Stomach smooth muscle (tissue), 2 donors: Measurements from ENCODE around the gene FAHD1.
A peak's percentile ranks its signal among the peaks of the same experiment; 100 is the strongest.

Experiments
- H3K27ac ChIP-seq: one replicate; pipeline ENCODE4 v1.7.0; 2013; ENCODE audit warnings: mild to moderate bottlenecking, low read length, inconsistent platforms
- H3K27me3 ChIP-seq, 2 donors: one replicate each; pipeline ENCODE4 v1.7.0; 2013; ENCODE audit warnings: low read length in 2 of 2; ENCODE audit not compliant: insufficient read depth in 2 of 2, control insufficient read depth in 1 of 2
- H3K36me3 ChIP-seq, 2 donors: one replicate each; pipeline ENCODE4 v1.7.0; 2013; ENCODE audit warnings: low read length in 2 of 2; ENCODE audit not compliant: control insufficient read depth in 2 of 2, insufficient read depth in 2 of 2
- H3K4me1 ChIP-seq: one replicate; pipeline ENCODE4 v1.7.0; 2013; ENCODE audit warnings: low read length; ENCODE audit not compliant: control insufficient read depth, insufficient read depth
- H3K4me3 ChIP-seq, 2 donors: one replicate each; pipeline ENCODE4 v1.7.0; 2013; ENCODE audit warnings: low read length in 2 of 2
- H3K9ac ChIP-seq, 2 donors: one replicate each; pipeline ENCODE4 v1.7.0; 2013; ENCODE audit warnings: low read length in 2 of 2, mild to moderate bottlenecking in 1 of 2
- H3K9me3 ChIP-seq, 2 donors: one replicate each; pipeline ENCODE4 v1.7.0; 2013; ENCODE audit warnings: low read length in 2 of 2; ENCODE audit not compliant: control insufficient read depth in 2 of 2
- donor health status: healthy.
- donor health status: Pancreatic carcinoma.

The FAHD1 gene

DNA sequence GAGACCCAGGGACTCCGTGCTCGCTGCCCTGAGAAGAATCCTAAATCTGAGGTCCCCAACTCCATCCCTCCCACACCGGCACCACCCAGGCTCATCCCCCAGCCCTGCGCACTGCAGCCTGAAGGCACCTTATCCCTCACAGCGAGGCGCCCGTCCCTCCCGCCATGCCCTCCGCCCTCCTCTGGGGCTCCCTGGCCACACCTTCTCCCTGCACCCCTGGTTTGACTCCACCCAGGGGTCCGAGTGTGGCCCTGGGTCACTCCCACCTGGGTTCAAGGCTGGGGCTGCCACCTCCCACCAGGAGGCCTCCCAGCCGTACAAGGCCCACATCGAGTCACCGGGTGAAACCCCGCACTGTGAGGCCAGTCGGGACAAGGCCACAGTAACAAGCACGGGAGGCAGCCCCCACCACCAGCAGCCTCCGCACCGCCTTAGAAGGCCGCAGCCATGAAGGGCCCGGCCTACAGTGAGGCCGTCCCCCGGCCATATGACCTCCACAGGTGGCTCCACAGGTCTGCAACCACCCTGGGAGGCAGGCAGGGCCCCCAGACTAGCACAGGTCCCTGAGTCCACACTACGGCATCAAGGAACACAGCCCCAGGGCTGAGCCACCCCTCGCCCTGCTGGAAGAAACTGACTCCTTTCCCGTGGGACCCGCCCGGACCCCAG is 8.7 kb upstream of the FAHD1 start:
- H3K4me3 ChIP-seq = no peak overlapping the region
- H3K9ac ChIP-seq = no peak overlapping the region
- H3K4me1 ChIP-seq = no peaks in the 10 kb centered on the region
- H3K36me3 ChIP-seq = peaks cover 20 to 35% of the 10 kb centered on the region in 2 donors
- H3K27me3 ChIP-seq = no peaks in the 10 kb centered on the region
- H3K27ac ChIP-seq = no peak overlapping the region
- no peaks in the 10 kb centered on the region for H3K9me3 ChIP-seq

DNA sequence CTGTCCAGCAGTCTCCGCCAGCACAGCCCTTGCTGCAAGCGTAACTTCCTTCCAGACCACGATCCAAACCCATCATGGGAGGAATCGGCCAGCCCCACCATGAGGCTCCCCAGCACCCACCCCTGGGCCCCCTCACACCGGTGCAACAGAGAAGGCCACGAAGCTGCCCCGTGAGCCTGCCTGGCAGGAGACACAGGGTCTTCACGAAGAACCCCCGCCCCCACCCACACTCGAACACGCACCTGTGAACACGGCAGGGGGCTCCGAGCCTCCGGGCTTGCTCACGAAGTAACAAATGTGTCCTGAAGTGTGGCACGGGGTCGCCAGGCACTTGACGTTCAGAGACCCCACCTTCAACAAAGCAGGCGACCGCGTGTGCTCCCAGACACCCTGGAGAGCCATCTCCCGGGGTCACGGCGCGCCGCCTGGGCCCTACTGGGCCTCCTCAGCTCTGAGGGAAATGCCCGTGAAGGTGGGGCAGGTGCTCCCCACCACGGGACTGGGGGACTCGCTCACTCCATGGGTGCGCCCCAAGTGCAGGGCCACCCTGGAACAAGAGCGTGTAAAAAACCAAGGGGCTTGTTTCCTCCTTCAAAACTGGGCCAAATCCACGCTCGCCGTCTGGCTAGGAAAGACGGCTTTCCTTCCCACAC is 8.0 kb upstream of the FAHD1 start:
- Histone ChIP-seq H3K27me3 (no peaks in the 10 kb centered on the region), H3K9ac (no peak overlapping the region), H3K4me1 (peaks cover 2% of the 10 kb centered on the region), H3K9me3 (no peaks in the 10 kb centered on the region), H3K4me3 (no peak overlapping the region), H3K36me3 (peaks cover 17 to 35% of the 10 kb centered on the region in 2 donors), H3K27ac (no peak overlapping the region)

DNA sequence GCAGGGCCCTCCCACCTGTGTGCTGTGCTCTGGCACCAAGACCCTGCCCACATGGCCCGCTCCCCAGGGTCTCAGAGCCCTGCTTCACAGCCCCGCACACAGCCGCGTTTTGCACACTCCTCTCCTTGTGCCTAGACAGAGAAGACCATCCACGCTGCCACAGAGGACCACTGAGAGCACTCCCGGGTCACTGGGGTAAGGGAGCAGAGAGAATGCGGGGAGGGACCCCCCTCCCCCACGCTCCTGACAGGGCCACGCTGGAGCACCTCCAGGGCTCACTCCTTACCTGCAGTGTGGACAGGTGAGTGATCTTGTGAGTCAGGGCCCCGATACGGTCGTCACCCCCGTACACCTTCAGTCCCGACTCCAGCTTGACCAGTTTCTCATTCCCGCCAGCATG is 7.4 kb upstream of the FAHD1 start:
- H3K4me1 ChIP-seq = peaks cover 3% of the 10 kb centered on the region
- H3K4me3 ChIP-seq = no peak overlapping the region
- H3K27ac ChIP-seq = no peak overlapping the region
- H3K9ac ChIP-seq = no peak overlapping the region
- no peaks in the 10 kb centered on the region for H3K9me3 ChIP-seq
- no peaks in the 10 kb centered on the region for H3K27me3 ChIP-seq
- peaks cover 17 to 35% of the 10 kb centered on the region in 2 donors for H3K36me3 ChIP-seq

DNA sequence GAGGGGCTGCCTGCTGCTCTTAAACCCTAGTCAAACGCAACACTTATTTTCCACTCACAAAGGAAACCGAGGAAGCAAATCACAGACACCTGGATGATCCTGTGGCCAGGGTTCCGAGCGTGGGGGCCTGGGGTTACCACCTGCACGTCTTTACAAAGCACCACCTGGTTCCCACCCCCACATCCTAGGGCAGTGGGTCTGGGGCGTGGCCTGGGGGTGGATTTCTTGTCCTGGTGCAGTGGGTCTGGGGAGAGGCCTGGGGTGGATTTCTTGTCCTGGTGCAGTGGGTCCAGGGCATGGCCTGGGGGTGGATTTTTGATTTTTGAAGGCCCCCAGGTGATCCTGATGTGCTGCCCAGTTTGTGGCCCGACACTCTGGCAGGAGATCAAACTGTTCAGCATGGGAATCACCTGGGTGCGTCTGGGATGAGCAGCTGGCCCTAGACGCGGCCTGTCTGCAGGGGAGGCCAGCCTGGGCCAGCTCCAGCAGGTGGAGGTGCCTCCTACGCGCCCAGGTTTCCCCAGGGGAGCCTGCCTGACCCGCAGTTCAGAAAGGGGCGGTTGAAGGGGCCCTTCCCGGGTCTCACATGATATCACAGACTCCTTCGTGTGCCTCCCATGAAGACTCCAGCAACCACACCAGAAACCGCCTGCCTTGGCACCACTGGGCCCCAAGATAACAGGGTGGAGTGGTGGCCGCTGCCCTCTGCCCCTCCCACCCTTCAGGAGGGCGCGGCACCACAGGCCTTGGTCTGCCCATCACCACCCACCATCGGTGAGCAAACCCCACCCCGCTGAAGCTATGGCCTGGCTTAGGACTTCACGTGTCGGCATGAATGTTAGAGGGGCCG is 6.7 kb upstream of the FAHD1 start:
- no peak overlapping the region for H3K9ac ChIP-seq
- no peaks in the 10 kb centered on the region for H3K9me3 ChIP-seq
- H3K27me3 ChIP-seq = no peaks in the 10 kb centered on the region
- peaks cover 17 to 33% of the 10 kb centered on the region in 2 donors for H3K36me3 ChIP-seq
- peaks cover 6% of the 10 kb centered on the region for H3K4me1 ChIP-seq
- no peak overlapping the region for H3K4me3 ChIP-seq
- H3K27ac ChIP-seq = no peak overlapping the region

DNA sequence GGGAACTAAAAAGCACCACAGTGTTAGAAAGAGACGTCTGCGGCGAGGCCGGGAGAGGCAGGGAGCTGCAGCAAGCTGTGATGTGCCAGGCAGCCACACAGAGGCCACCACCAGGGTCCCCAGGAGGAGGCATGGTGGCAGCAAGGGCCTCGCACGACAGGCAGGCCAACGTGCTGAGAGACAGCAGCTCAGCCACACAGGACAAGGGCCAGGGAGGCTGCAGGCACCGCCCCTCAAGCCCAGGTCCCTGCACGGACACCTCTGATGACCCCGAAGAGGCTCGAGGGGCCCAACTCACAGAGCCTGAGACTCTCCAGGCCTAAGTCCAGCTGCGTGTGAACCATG is 6.1 kb upstream of the FAHD1 start:
- no peak overlapping the region for H3K9ac ChIP-seq

DNA sequence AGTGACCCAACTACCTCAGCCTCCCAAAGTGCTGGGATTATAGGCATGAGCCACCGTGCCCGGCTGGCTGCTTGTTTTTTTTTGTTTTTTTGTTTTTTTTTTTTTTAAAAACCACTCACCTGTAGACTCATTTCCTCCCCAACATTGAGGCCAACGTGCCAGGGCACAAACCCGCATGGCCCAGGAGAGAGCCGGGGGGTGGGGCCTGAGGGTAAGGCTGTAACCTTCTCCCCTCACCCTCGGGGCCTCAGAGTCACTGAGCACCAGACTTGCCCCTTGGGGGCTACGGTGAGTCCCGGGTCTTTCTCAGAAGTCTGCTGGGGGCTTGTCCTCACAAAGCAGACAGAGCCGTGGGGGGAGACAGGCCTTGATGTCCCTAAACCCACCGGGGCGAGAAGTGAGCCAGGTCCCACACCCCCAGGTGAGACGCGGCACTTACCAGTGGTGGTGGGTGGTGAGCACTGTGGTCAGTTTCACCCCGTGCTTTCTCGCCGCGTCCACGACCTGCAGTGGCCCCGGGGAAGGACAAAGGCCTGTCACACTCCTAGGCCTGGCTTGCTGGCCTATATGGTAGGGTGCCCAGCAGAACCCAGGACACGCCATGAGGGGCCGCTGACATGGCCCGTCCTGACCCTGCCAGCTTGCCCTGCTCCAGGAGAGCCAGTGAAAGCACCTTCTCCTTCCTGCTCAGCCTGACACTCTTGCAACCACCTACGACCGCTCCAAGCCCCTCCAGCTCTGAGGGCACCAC is 5.0 kb upstream of the FAHD1 start:
- Histone ChIP-seq H3K27ac (no peak overlapping the region), H3K4me3 (no peak overlapping the region), H3K9ac (no peak overlapping the region), H3K9me3 (no peaks in the 10 kb centered on the region), H3K4me1 (peaks cover 14% of the 10 kb centered on the region), H3K36me3 (peaks cover 11 to 23% of the 10 kb centered on the region in 2 donors), H3K27me3 (no peaks in the 10 kb centered on the region)

More for the DNA sequence above, 6.1 kb upstream of the FAHD1 start:
- Histone ChIP-seq H3K27ac (no peak overlapping the region), H3K27me3 (no peaks in the 10 kb centered on the region), H3K4me1 (peaks cover 12% of the 10 kb centered on the region), H3K9me3 (no peaks in the 10 kb centered on the region), H3K4me3 (no peak overlapping the region), H3K36me3 (peaks cover 17 to 31% of the 10 kb centered on the region in 2 donors)

DNA sequence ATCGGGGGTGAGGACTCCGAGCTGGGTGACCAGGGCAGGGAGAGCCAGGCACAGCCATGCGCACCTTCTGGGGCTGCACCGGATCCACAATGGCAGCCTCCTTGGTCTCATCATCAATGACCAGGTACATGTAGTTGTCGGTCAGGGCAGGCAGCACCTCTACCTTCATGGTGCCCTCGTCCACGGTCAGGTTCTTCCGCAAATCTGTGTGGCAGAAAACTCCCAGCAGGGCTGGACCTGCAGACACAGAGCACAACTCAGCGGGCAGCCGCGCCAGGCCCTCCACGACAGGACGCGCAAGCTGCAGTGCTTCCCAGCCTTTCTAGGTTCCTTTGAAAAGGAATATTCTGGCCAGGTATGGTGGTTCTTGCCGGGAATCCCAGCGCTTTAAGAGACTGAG is 4.2 kb upstream of the FAHD1 start:
- Histone ChIP-seq H3K4me3 (no peak overlapping the region), H3K4me1 (peaks cover 20% of the 10 kb centered on the region), H3K36me3 (peaks cover 11 to 21% of the 10 kb centered on the region in 2 donors), H3K9me3 (no peaks in the 10 kb centered on the region), H3K9ac (no peak overlapping the region), H3K27me3 (no peaks in the 10 kb centered on the region), H3K27ac (no peak overlapping the region)

DNA sequence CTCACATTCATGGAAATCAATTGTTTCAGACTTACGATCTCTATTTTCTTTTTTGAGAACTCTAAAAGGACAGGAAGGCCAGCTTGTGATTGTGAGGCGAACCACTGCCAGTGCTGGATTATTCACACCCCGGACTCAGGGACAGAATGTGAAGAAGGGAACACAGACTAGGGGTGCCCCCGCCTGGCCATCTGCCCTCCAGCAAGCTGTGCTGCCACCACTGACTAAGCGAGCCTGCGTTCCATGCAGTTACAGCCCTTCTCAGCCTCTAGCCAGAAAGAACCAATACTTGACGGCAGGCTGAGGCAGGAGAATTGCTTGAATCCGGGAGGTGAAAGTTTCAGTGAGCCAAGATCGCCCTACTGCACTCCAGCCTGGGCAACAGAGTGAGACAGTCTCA is 3.2 kb upstream of the FAHD1 start:
- no peak overlapping the region for H3K9ac ChIP-seq
- peaks cover 11 to 20% of the 10 kb centered on the region in 2 donors for H3K36me3 ChIP-seq
- no peak overlapping the region for H3K27ac ChIP-seq
- no peaks in the 10 kb centered on the region for H3K9me3 ChIP-seq
- H3K4me3 ChIP-seq = no peak overlapping the region
- H3K27me3 ChIP-seq = no peaks in the 10 kb centered on the region
- H3K4me1 ChIP-seq = peaks cover 24% of the 10 kb centered on the region

DNA sequence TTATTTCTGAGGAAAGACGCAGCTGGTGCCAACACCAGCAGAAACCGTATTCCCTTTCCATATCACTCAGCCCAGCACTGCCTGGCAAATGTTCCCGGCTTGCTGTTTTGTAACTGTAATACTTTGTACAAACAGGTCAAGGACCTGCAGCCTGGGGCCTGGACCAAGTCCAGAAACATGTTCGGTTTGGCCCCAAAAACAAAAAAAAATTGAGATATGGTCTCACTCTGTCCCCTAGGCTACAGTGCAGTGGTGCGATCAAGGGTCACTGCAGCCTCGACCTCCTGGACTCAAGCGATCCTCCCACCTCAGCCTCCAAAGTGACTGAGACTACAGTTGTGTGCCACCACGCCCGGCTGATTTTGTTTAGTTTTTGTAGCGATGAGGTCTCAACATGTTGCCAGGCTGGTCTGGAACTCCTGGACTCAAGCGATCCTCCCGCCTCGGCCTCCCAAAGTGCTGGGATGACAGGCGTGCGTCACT is 1.6 kb upstream of the FAHD1 start:
- H3K4me1 ChIP-seq = peaks cover 33% of the 10 kb centered on the region
- no peak overlapping the region for H3K27ac ChIP-seq
- no peaks in the 10 kb centered on the region for H3K9me3 ChIP-seq
- H3K27me3 ChIP-seq = no peaks in the 10 kb centered on the region
- H3K4me3 ChIP-seq = peak overlapping the region; percentile 67 to 100
- H3K9ac ChIP-seq = peak overlapping the region; percentile 64 to 71
- peaks cover 12 to 15% of the 10 kb centered on the region in 2 donors for H3K36me3 ChIP-seq
